K562 (cell line): ENCODE results near the gene ZNF366. TPM values are rescaled to one million over a fixed set of nuclear protein-coding genes. Genes with fewer than 3 reads are reported as not detected.

ENCODE experiments used
- ATAC-seq: fragments of 200-7000 bp; cut with Tn5 transposase; 3 replicates; pipeline ENCODE4 v1.9.1; 2020; ENCODE audit warnings: moderate library complexity
- BruUV-seq: library from RNA; stranded (reverse); fragments of 400-500 nt; replicated peaks from 2 replicates; lab custom pipeline; 2021; lab: Mats Ljungman, UMichigan
- CTCF ChIA-PET: fragments of 300-600 bp; formaldehyde crosslinking; extraction: SDS; loops from one replicate; lab custom pipeline; 2021; ENCODE audit warnings: low intra/inter-chr PET ratio; lab: Yijun Ruan, JAX
- POLR2A ChIA-PET: fragments of 300-600, 350-650 bp; sonication (Branson Sonifier 250); formaldehyde crosslinking; extraction: SDS; loops from one replicate; lab custom pipeline; 2021; ENCODE audit warnings: antibody characterized with exemption, inconsistent platforms; lab: Yijun Ruan, JAX
- DNase-seq, 4 experiments: peaks; one replicate each; pipeline versions ENCODE4 v3.0.0 to v3.0.0-alpha.2; 2011 to 2018; ENCODE audit warnings: low spot score in 3 of 4, mixed read lengths in 3 of 4; ENCODE audit errors: extremely low read depth in 1 of 4
- FAIRE-seq: peaks from 2 replicates; lab custom pipeline; 2011; peaks lifted over from hg19 to GRCh38; lab: Jason Lieb, UNC
- H2AFZ ChIP-seq: 2 replicates; pipeline ENCODE4 v1.6.0; 2011; ENCODE audit warnings: low read depth, low read length, control low read depth, inconsistent platforms
- H3K27ac ChIP-seq: fragments of 200-600 bp; 3 replicates; pipeline ENCODE4 v1.8.0; 2011; ENCODE audit warnings: low read depth, mild to moderate bottlenecking, control low read depth, inconsistent platforms, low read length, moderate library complexity, mixed read lengths; ENCODE audit errors: extremely low read depth
- H3K27me3 ChIP-seq, 2 experiments: fragments of 300-600 bp in 1 of 2; 2 replicates in 1 of 2; 3 replicates in 1 of 2; pipeline versions ENCODE4 v1.6.0 to v1.8.0; 2011; ENCODE audit warnings: inconsistent platforms in 2 of 2, low read length in 2 of 2, mild to moderate bottlenecking in 1 of 2, mixed read lengths in 1 of 2, moderate library complexity in 1 of 2; ENCODE audit not compliant: control insufficient read depth in 2 of 2, insufficient read depth in 2 of 2
- H3K36me3 ChIP-seq: fragments of 300-600 bp; 3 replicates; pipeline ENCODE4 v1.8.0; 2011; ENCODE audit warnings: mild to moderate bottlenecking, low read length, inconsistent platforms; ENCODE audit not compliant: control insufficient read depth, insufficient read depth
- H3K4me1 ChIP-seq, 2 experiments: fragments of 200-600 bp in 1 of 2; replicated peaks in 1 of 2; 2 replicates in 1 of 2; 3 replicates in 1 of 2; pipeline versions ENCODE4 v1.5.1 to v1.8.0; 2011; ENCODE audit warnings: inconsistent platforms in 2 of 2, low read length in 2 of 2, mild to moderate bottlenecking in 1 of 2, mixed read lengths in 1 of 2, moderate library complexity in 1 of 2; ENCODE audit not compliant: control insufficient read depth in 2 of 2, insufficient read depth in 2 of 2
- H3K4me2 ChIP-seq: 2 replicates; pipeline ENCODE4 v1.6.1; 2011; ENCODE audit warnings: low read length, control low read depth, inconsistent platforms, mixed read lengths; ENCODE audit not compliant: insufficient read depth
- H3K4me3 ChIP-seq: fragments of 200-600 bp; sonication (generic), shearing (Covaris generic); 2 replicates; pipeline ENCODE4 v1.5.1; 2016; ENCODE audit warnings: control low read depth, inconsistent platforms
- H3K79me2 ChIP-seq: fragments of 200-600 bp; 3 replicates; pipeline ENCODE4 v1.8.0; 2011; ENCODE audit warnings: low read length, inconsistent platforms; ENCODE audit not compliant: control insufficient read depth, insufficient read depth
- H3K9ac ChIP-seq, 2 experiments: 2 replicates each; pipeline versions ENCODE4 v1.6.0 to v1.6.1; 2011; ENCODE audit warnings: low read depth in 2 of 2, low read length in 2 of 2, control low read depth in 1 of 2, inconsistent platforms in 1 of 2, mild to moderate bottlenecking in 1 of 2, mixed read lengths in 1 of 2; ENCODE audit not compliant: insufficient read depth in 1 of 2
- H3K9me1 ChIP-seq: one replicate; pipeline ENCODE4 v1.6.0; 2011; ENCODE audit warnings: inconsistent platforms, mild to moderate bottlenecking, low read length, moderate library complexity; ENCODE audit not compliant: control insufficient read depth, insufficient read depth
- H3K9me3 ChIP-seq: replicated peaks from 2 replicates; pipeline ENCODE4 v1.5.1; 2011; ENCODE audit warnings: low read depth, low read length, inconsistent platforms; ENCODE audit not compliant: control insufficient read depth, insufficient read depth
- H4K20me1 ChIP-seq: replicated peaks from 2 replicates; pipeline ENCODE4 v1.6.1; 2011; ENCODE audit warnings: low read length, inconsistent platforms, mixed read lengths; ENCODE audit not compliant: control insufficient read depth, insufficient read depth
- FOSL1 ChIP-seq: fragments of 200-800 bp; sonication (Bioruptor generic); conservative IDR thresholded peaks from 2 replicates; pipeline ENCODE4 v1.6.1; 2016; ENCODE audit warnings: missing genetic modification characterization, missing compliant biosample characterization
- MXI1 ChIP-seq: IDR thresholded peaks from 2 replicates; pipeline ENCODE4 v1.6.1; 2011; ENCODE audit warnings: low read depth, mild to moderate bottlenecking, improper control_type of control experiment, low read length
- NR2C1 ChIP-seq, 2 experiments: fragments of 450-650 bp; IDR thresholded peaks; 2 replicates each; pipeline ENCODE4 v1.6.1; 2017; ENCODE audit warnings: mild to moderate bottlenecking in 2 of 2, antibody characterized with exemption in 1 of 2, inconsistent platforms in 1 of 2, missing compliant biosample characterization in 1 of 2, missing genetic modification characterization in 1 of 2
- NR2C2 ChIP-seq, 2 experiments: fragments of 200-800 bp in 1 of 2; sonication (Bioruptor generic) in 1 of 2; sonication (generic) in 1 of 2; formaldehyde crosslinking in 1 of 2; IDR thresholded peaks; 2 replicates each; pipeline versions ENCODE4 v1.6.1 to v1.8.0; 2016 to 2022; ENCODE audit warnings: mild to moderate bottlenecking in 1 of 2, missing compliant biosample characterization in 1 of 2, missing genetic modification characterization in 1 of 2, missing genetic modification reagents in 1 of 2
- SMAD4 ChIP-seq: fragments of 250-450 bp; sonication (Bioruptor Pico); conservative IDR thresholded peaks from 2 replicates; pipeline ENCODE4 v1.8.0; 2021; ENCODE audit warnings: inconsistent platforms, mild to moderate bottlenecking, moderate library complexity
- WGBS: fragments of 100-300 bp; shearing (Covaris generic); methylation state at CpG from one replicate; pipeline ENCODE4 v1.1.6; 2016; ENCODE audit warnings: low coverage, mixed read lengths; ENCODE audit not compliant: insufficient coverage; ENCODE audit errors: missing lambda C conversion rate; 5-methylcytosine and 5-hydroxymethylcytosine counted together
- in situ Hi-C: fragments of 300-500 bp; cut with MboI; formaldehyde crosslinking; loops from 4 replicates; pipeline ENCODE4 v1.15.0; 2018; ENCODE audit warnings: inconsistent platforms, mixed read lengths
- intact Hi-C: fragments of 100-400 bp; cut with micrococcal nuclease; formaldehyde crosslinking; loops from 2 replicates; pipeline ENCODE4 v1.14.2; 2022
- polyA plus RNA-seq, 8 experiments: library from polyadenylated mRNA; depleted of rRNA in 4 of 8; stranded (reverse) in 5 of 8; unstranded in 3 of 8; fragments of >200 nt; fragmentation: Nextera tagmentation in 2 of 8; fragmentation: Illumina TruSeq in 1 of 8; extraction: Ambion mirVana in 2 of 8; extraction: Trizol in 1 of 8; gene quantifications; 2 replicates each; pipeline versions ENCODE4 v1.2.1 to v1.2.3, GENCODE V29; 2011 to 2014; ENCODE audit warnings: inconsistent platforms in 1 of 8, missing spikeins in 1 of 8
- total RNA-seq, 7 experiments: library from RNA; depleted of rRNA in 6 of 7; stranded (reverse); fragments of >200 nt in 6 of 7; fragmentation: Illumina TruSeq in 2 of 7; extraction: Trizol in 2 of 7; gene quantifications; 2 replicates each; pipeline versions ENCODE4 v1.2.1 to v1.2.3, GENCODE V29; 2011 to 2021; ENCODE audit warnings: low replicate concordance in 1 of 7

ZNF366 gene
- total and polyA plus RNA-seq, 9 of the 15 experiments (the other 6 are each of a cell fraction or from before 2014, with no cell fraction given): not detected

DNA sequence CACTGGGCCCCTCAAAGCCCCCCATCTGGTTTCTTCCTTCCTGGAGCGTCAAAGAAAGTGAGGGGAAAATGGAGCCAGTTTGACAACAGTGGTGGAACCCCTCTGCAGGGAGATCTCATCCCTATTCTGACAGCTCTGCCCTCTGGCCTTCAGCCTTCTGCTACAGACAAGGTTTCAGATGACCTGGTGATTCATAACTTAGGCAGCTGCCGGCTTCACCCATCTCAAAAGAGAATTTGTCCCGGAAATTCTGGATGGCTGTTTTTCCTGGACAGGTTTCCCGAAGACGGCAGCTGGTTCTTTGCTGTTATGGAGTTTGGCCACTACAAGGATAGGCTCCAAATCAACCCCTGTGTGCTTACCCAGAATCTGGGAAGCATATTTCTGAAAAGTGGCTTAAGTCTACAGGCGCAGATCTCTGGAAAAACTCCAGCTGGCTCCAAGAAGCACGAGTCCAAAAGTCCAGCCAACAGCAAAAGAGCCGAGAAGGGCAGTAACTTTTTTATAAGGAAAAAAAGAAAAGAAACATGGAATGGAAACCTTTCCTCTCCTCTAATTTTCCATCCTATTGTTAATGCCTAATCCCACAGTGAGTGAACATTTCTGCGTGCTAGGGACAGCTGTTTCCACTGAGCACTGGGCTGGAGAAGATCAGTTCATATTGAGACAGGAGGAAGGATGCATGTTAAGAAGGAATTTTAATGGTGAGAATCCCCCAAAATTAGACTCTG, 54.5 kb downstream of the ZNF366 start:
- Histone ChIP-seq H3K4me1 (peaks cover 4 to 13% of the 10 kb centered on the region in 2 experiments; a peak in 4 of 5 replicates), H2AFZ (peak overlapping the region; percentile 45; the same call in 1 of the 2 replicates), H3K36me3 (no peaks in the 10 kb centered on the region), H3K9ac (no peak overlapping the region; a peak in 1 of 4 replicates), H3K27me3 (no peaks in the 10 kb centered on the region), H4K20me1 (no peaks in the 10 kb centered on the region), H3K9me3 (no peaks in the 10 kb centered on the region), H3K27ac (no peak overlapping the region)
- FAIRE-seq (peak; percentile 44), ATAC-seq (no peak), DNase-seq (no peak)
- BruUV-seq: no TSS peak
- 22% methylated on average over 9 of the region's 9 CpGs for WGBS
- CTCF ChIA-PET: no interaction called here
- intact Hi-C loops: no loop called here
- TF ChIP-seq SMAD4 (CRISPR knock-in tag) (0 out of 2 replicates have a peak, but pooled peaks have one; percentile 26), NR2C1 (IDR thresholded peaks at IDR 0.05) (no peak), NR2C1 (tag; IDR thresholded peaks at IDR 0.05) (0 out of 2 replicates have a peak, but pooled peaks have one; percentile 53), FOSL1 (tag) (peak; percentile 53; the same call in 1 of the 2 replicates), NR2C2 (CRISPR knock-in tag; IDR thresholded peaks at IDR 0.05) (no peak), NR2C2 (tag; IDR thresholded peaks at IDR 0.05) (peak; percentile 61; the same call in 1 of the 2 replicates), MXI1 (no peak)
- TF ChIP-seq, all 486 proteins: peak for 4
- Histone ChIP-seq H3K4me3 (no peak overlapping the region), H3K79me2 (no peaks in the 10 kb centered on the region), H3K4me2 (no peak overlapping the region), H3K9me1 (no peaks in the 10 kb centered on the region)
- in situ Hi-C loops: no loop called here
- POLR2A ChIA-PET: no interaction called here
